ENCODE measurements around the gene ANKRD40. TPM values are rescaled to one million over a fixed set of nuclear protein-coding genes. Genes with fewer than 3 reads are reported as not detected.

Gene ANKRD40, protein sequence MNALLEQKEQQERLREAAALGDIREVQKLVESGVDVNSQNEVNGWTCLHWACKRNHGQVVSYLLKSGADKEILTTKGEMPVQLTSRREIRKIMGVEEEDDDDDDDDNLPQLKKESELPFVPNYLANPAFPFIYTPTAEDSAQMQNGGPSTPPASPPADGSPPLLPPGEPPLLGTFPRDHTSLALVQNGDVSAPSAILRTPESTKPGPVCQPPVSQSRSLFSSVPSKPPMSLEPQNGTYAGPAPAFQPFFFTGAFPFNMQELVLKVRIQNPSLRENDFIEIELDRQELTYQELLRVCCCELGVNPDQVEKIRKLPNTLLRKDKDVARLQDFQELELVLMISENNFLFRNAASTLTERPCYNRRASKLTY
- total RNA-seq, result 10 to 100 TPM; 13.9 to 17.4 (median 15.1) TPM
- long read RNA-seq, partial matches to known transcripts, result 0 of 3 reads
- long read RNA-seq, other reads (novel, unspliced or antisense), result 3 of 3 reads

DNA sequence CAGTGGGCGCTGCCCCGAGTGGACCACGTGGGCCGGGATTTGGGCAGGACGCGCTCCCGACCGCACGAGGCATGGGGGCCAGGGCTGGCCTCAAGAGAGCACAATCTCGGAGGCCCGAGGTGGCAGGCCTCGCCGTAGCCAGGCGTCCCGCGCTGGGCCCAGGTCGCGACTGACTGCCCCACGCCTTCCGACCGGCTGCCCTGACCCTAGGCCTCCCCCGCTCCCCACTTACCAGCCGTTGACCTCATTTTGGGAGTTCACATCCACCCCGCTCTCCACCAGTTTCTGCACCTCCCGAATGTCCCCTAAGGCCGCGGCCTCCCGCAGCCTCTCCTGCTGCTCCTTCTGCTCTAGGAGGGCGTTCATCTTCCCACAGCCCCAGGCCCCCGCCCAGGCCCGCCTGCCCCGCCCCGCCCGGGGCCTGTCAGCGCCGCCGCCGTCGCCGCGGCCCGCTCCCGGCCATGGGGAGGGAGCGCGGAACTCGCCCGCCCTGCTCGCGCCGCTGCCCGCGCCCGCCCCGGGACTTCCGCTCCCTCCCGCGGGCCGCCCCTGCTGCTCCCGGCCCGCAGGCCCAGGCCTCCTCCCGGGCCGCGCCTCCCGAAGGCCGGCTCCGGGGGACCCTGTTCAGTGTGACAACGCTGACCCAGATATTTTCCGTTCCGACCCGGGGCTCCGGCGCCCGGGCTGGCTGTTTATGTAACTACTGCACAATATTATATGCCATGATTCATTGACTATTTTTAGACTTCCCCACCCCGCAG, at the start of gene ANKRD40:
Gene ANKRD40, minus strand, starts transcription at position 626 of the 761 bp plus-strand sequence. Its CDS starts 260 bp downstream, at position 366.
- peak; percentile 81 to 86 (median 85) for ATAC-seq
- H3K4me1 ChIP-seq, result peaks cover 0 to 23% (median 9%) of the 10 kb centered on the region in 4 donors
- intact Hi-C loops (cut with DNase I), result no loop called here

DNA sequence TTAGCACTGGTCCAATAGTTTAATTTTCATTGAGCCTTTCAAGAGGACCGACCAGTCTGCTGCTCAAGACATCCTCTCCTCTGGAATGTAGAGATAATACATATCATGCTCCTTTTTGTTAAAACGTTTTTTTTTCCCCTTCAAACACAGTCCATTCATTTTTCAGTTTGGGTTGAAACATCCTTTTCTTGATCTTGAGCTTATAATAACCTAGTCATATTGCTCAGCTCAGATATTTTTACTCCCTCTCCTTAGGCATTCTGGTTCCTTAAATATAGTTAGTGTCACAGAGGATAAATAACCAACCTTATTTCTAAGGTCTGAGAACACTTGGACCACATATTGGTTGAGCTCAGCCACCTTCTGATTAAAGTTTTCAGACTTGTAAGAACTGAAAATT, 46.8 kb upstream of the ANKRD40 start:
- intact Hi-C loops (cut with DNase I), result no loop called here

More for the DNA sequence above, at the start of gene ANKRD40:
- 0% methylated on average over 19 of the region's 74 CpGs for WGBS (ENCODE audit: insufficient coverage, low coverage, low lambda C conversion rate, missing lambda C conversion rate)
- H3K27ac ChIP-seq, result peak within 1 kb of the TSS; percentile 94 to 98 (median 96)
- no peaks in the 10 kb centered on the region for H3K9me3 ChIP-seq
- peaks cover 0 to 7% (median 0%) of the 10 kb centered on the region in 4 donors for H3K36me3 ChIP-seq
- H3K4me3 ChIP-seq, result peak within 1 kb of the TSS; percentile 56 to 78 (median 73)
- peak; percentile 84 to 89 (median 87) for DNase-seq
- peak; percentile 80 for TF ChIP-seq POLR2A (IDR thresholded peaks at IDR 0.05)
- TF ChIP-seq, protein P1, sequence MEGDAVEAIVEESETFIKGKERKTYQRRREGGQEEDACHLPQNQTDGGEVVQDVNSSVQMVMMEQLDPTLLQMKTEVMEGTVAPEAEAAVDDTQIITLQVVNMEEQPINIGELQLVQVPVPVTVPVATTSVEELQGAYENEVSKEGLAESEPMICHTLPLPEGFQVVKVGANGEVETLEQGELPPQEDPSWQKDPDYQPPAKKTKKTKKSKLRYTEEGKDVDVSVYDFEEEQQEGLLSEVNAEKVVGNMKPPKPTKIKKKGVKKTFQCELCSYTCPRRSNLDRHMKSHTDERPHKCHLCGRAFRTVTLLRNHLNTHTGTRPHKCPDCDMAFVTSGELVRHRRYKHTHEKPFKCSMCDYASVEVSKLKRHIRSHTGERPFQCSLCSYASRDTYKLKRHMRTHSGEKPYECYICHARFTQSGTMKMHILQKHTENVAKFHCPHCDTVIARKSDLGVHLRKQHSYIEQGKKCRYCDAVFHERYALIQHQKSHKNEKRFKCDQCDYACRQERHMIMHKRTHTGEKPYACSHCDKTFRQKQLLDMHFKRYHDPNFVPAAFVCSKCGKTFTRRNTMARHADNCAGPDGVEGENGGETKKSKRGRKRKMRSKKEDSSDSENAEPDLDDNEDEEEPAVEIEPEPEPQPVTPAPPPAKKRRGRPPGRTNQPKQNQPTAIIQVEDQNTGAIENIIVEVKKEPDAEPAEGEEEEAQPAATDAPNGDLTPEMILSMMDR (IDR thresholded peaks at IDR 0.05), result no peak
- no peaks in the 10 kb centered on the region for H3K27me3 ChIP-seq

DNA sequence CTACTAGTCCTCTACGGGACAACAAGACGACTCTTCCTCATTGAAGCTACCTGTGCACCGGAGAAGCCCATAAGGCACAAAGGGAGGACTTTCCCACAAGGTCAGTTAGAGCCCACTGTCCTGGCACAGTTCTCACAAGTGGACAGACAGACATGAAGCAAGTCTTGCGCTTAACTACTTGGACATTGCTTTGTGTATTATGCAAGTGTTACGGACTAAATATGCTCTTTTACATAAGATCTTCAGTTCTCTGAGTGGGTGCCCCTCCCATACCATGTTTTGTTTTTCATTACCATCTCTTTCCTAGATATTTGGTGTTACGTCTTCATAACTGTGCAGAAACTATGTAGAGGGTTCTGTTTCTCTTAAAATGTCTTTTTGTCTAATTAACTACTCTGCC, 41.5 kb upstream of the ANKRD40 start:
- ATAC-seq (peak in 1 of 4 donors; percentile 28), DNase-seq (no peak)
- intact Hi-C loops (cut with DNase I), result no loop called here
- H3K36me3 ChIP-seq, result peaks cover 5 to 94% (median 57%) of the 10 kb centered on the region in 4 donors
- H3K27me3 ChIP-seq, result no peaks in the 10 kb centered on the region
- no peaks in the 10 kb centered on the region for H3K4me1 ChIP-seq
- no peaks in the 10 kb centered on the region for H3K9me3 ChIP-seq
- no peak for TF ChIP-seq POLR2A (IDR thresholded peaks at IDR 0.05)
- TF ChIP-seq, protein P1 (IDR thresholded peaks at IDR 0.05), result no peak
- H3K4me3 ChIP-seq, result no peak overlapping the region
- WGBS (ENCODE audit: insufficient coverage, low coverage, low lambda C conversion rate, missing lambda C conversion rate), result 75% methylated on average over 6 of the region's 6 CpGs
- H3K27ac ChIP-seq, result no peak overlapping the region

More for the DNA sequence above, 46.8 kb upstream of the ANKRD40 start:
- H3K27me3 ChIP-seq, result no peaks in the 10 kb centered on the region
- H3K9me3 ChIP-seq, result no peaks in the 10 kb centered on the region
- 54% methylated on average over 2 of the region's 2 CpGs for WGBS (ENCODE audit: insufficient coverage, low coverage, low lambda C conversion rate, missing lambda C conversion rate)
- no peak overlapping the region for H3K4me3 ChIP-seq
- TF ChIP-seq, protein P1 (IDR thresholded peaks at IDR 0.05), result no peak
- no peak for TF ChIP-seq POLR2A (IDR thresholded peaks at IDR 0.05)
- ATAC-seq (no peak), DNase-seq (no peak)
- no peak overlapping the region for H3K27ac ChIP-seq
- H3K4me1 ChIP-seq, result peaks cover 0 to 19% (median 4%) of the 10 kb centered on the region in 4 donors
- H3K36me3 ChIP-seq, result peaks cover 5 to 57% (median 28%) of the 10 kb centered on the region in 4 donors

DNA sequence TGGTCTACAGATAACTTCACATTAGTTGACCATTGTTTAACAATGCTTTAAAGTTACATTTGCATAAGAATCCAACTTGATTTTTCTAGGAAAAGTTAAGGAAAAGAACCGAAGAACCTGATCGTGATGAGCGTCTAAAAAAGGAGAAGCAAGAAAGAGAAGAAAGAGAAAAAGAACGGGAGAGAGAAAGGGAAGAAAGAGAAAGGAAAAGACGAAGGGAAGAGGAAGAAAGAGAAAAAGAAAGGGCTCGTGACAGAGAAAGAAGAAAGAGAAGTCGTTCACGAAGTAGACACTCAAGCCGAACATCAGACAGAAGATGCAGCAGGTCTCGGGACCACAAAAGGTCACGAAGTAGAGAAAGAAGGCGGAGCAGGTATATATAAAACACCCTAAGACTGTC, 37.9 kb upstream of the ANKRD40 start:
- DNase-seq (no peak), ATAC-seq (no peak)
- Histone ChIP-seq H3K4me1 (no peaks in the 10 kb centered on the region), H3K27ac (no peak overlapping the region), H3K36me3 (peaks cover 13 to 94% (median 55%) of the 10 kb centered on the region in 4 donors), H3K27me3 (no peaks in the 10 kb centered on the region), H3K4me3 (no peak overlapping the region), H3K9me3 (no peaks in the 10 kb centered on the region)
- 89% methylated on average over 12 of the region's 12 CpGs for WGBS (ENCODE audit: insufficient coverage, low coverage, low lambda C conversion rate, missing lambda C conversion rate)
- TF ChIP-seq, protein P1 (IDR thresholded peaks at IDR 0.05), result no peak
- no peak for TF ChIP-seq POLR2A (IDR thresholded peaks at IDR 0.05)
- intact Hi-C loops (cut with DNase I), result no loop called here
